SK-N-SH treated with all-trans-retinoic acid at 6 μM for 48 hours (cell line): ENCODE data around the gene SEC24D.

ENCODE experiments used
- RARB ChIP-seq: fragments of 250-450 bp; sonication (Bioruptor Pico); IDR thresholded peaks from 2 replicates; pipeline ENCODE4 v1.8.0; 2021; ENCODE audit warnings: mild to moderate bottlenecking, moderate library complexity
- TCF4 ChIP-seq: fragments of 250-450 bp; sonication (Bioruptor Pico); IDR thresholded peaks from 2 replicates; pipeline ENCODE4 v1.8.0; 2021; ENCODE audit warnings: mild to moderate bottlenecking, moderate library complexity, borderline replicate concordance
- ZFP30 ChIP-seq: fragments of 450-650 bp; formaldehyde crosslinking; IDR thresholded peaks from 2 replicates; pipeline ENCODE4 v1.5.0; 2022; ENCODE audit warnings: mild to moderate bottlenecking, moderate library complexity
- TF ChIP-seq, protein P1 (sequence below): fragments of 250-450 bp; sonication (Bioruptor Pico); IDR thresholded peaks from 2 replicates; pipeline ENCODE4 v1.5.1; 2021; ENCODE audit warnings: mild to moderate bottlenecking, moderate library complexity

DNA sequence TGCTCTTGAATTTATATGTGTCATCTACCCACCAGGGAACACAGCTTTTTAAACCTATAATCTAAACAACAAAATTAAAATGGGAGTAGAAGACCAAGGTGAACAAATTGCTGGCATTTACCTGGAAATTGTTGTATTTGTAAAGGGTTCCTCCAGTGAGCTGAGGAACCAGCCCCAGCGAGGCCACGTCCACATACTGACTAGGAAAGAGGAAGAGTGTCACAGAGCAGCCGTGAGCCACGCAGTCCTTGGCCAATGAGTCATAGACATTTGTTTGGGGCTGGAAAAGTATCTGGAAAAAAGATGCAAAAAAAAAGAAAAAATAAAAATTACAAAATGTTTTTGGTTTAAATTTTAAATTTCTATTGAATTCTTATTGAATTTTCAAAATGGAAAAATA lies 92.1 kb downstream of the SEC24D start:
- TF ChIP-seq RARB (CRISPR knock-in tag), result no peak
- TF ChIP-seq, protein P1, sequence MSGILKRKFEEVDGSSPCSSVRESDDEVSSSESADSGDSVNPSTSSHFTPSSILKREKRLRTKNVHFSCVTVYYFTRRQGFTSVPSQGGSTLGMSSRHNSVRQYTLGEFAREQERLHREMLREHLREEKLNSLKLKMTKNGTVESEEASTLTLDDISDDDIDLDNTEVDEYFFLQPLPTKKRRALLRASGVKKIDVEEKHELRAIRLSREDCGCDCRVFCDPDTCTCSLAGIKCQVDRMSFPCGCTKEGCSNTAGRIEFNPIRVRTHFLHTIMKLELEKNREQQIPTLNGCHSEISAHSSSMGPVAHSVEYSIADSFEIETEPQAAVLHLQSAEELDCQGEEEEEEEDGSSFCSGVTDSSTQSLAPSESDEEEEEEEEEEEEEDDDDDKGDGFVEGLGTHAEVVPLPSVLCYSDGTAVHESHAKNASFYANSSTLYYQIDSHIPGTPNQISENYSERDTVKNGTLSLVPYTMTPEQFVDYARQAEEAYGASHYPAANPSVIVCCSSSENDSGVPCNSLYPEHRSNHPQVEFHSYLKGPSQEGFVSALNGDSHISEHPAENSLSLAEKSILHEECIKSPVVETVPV (CRISPR knock-in tag), result no peak
- TF ChIP-seq TCF4 (CRISPR knock-in tag), result no peak
- TF ChIP-seq ZFP30, result no peak
